ENCODE data around the gene GPD2.
A peak's percentile ranks its signal among the peaks of the same experiment; 100 is the strongest.

The GPD2 gene

DNA sequence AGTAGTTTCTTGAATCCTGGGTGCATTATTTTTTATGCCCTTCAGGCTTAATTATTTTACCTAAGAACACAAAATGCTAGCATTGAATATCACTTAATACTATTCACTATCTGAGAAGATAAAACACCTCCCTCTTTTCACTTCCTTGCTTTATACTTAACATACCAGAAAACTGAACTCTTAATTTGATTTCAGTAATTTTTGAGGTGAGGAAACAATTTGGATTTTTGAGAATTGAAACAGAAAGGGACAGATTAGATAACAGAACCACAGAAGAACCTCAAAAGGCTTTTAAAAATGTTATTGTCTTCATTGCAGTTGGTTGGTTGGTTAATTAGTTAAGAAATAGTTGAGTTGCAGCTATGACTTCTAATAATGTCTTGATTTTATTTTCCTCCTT is 69.5 kb downstream of the GPD2 start:
- no peak for TF ChIP-seq CTCF (IDR thresholded peaks at IDR 0.05; ENCODE audit: low read length, missing control alignments)
- no peak overlapping the region for H3K4me3 ChIP-seq (replicated peaks; ENCODE audit: low read depth, low read length)
- no peak for DNase-seq (ENCODE audit: low read depth)

DNA sequence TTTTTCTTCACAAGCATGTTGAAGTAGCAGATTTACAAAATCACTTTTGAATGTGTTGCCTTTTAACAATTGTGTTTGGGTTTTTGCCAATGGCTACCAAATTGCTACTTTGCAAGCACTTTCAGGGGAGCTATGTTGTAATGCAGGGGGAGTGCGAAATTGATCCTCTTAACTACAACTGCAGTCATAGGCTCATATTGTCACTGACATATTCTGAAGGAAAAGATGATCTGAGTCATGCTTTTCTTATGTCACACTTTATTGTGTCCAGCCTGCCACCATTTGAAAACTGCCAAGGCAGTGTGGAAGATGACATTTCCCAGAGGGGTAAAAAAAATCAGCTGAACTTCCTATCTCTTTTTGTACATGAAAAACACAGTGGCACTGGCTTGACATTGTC is 74.9 kb downstream of the GPD2 start:
- DNase-seq (ENCODE audit: low read depth): no peak
- no peak for TF ChIP-seq CTCF (IDR thresholded peaks at IDR 0.05; ENCODE audit: low read length, missing control alignments)
- H3K4me3 ChIP-seq (replicated peaks; ENCODE audit: low read depth, low read length): no peak overlapping the region

- no peak for DNase-seq (ENCODE audit: low read depth)
These were observed 75.6 kb downstream of the GPD2 start for GRCh38 chr2:156511803-156512202.

DNA sequence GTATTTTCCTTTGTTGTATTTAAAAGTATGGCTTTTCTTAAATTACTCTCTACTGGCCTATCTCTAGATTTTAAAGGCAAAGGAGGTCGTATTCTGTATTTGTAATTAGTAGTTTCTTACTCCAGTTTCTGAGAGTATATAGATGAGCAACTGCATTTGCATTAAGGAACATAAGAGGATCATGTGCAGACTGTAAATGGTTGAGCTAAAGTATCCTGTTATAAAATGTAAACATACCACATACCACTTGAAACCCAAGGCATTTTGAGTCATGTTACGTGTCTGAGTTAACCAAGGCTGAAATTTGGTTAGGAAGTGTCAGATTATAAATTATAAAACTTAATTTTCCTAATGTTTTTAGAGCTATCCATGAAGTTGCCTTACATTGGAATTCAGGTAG is 76.3 kb downstream of the GPD2 start:
- no peak for TF ChIP-seq CTCF (IDR thresholded peaks at IDR 0.05; ENCODE audit: low read length, missing control alignments)
- no peak for DNase-seq (ENCODE audit: low read depth)
- no peak overlapping the region for H3K4me3 ChIP-seq (replicated peaks; ENCODE audit: low read depth, low read length)

More at GRCh38 chr2:156511803-156512202, 75.6 kb downstream of the GPD2 start:
- no peak for TF ChIP-seq CTCF (IDR thresholded peaks at IDR 0.05; ENCODE audit: low read length, missing control alignments)
- H3K4me3 ChIP-seq (replicated peaks; ENCODE audit: low read depth, low read length): no peak overlapping the region

DNA sequence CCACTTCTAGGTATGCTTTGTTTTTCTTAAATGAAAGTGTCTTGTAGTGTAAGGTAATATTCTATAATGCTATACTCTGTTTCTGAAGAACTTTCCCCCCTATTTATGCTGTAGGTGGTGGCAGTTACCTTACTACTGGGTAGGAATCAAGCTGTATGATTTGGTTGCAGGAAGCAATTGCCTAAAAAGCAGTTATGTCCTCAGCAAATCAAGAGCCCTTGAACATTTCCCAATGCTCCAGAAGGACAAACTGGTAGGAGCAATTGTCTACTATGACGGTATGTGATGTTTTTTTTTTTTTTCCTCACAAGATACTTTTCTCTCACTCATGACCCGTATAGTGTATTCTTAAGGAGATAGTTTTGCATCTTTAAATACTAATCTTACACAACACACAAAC is 77.0 kb downstream of the GPD2 start:
- no peak overlapping the region for H3K4me3 ChIP-seq (replicated peaks; ENCODE audit: low read depth, low read length)
- DNase-seq (ENCODE audit: low read depth): no peak
- TF ChIP-seq CTCF (IDR thresholded peaks at IDR 0.05; ENCODE audit: low read length, missing control alignments): no peak

- no peak for TF ChIP-seq CTCF (IDR thresholded peaks at IDR 0.05; ENCODE audit: low read length, missing control alignments)
These were observed 81.2 kb downstream of the GPD2 start for GRCh38 chr2:156517419-156517818.

GRCh38 chr2:156518138-156518537 is 82.0 kb downstream of the GPD2 start:
- H3K4me3 ChIP-seq (replicated peaks; ENCODE audit: low read depth, low read length): no peak overlapping the region
- TF ChIP-seq CTCF (IDR thresholded peaks at IDR 0.05; ENCODE audit: low read length, missing control alignments): no peak
- no peak for DNase-seq (ENCODE audit: low read depth)

More at GRCh38 chr2:156517419-156517818, 81.2 kb downstream of the GPD2 start:
- peak; percentile 42 for DNase-seq (ENCODE audit: low read depth)
- no peak overlapping the region for H3K4me3 ChIP-seq (replicated peaks; ENCODE audit: low read depth, low read length)
